AG09319 (cell line): ENCODE data around the gene VPS25.

Experiments used
- DNase-seq: peaks from one replicate; pipeline ENCODE4 v3.0.0-alpha.2; 2010; ENCODE audit warnings: low read depth; ENCODE audit errors: extremely low read depth
- CTCF ChIP-seq: IDR thresholded peaks from 2 replicates; pipeline ENCODE4 v1.5.1; 2011; ENCODE audit warnings: low read depth, mild to moderate bottlenecking, inconsistent platforms, low read length, moderate library complexity

Gene VPS25

DNA sequence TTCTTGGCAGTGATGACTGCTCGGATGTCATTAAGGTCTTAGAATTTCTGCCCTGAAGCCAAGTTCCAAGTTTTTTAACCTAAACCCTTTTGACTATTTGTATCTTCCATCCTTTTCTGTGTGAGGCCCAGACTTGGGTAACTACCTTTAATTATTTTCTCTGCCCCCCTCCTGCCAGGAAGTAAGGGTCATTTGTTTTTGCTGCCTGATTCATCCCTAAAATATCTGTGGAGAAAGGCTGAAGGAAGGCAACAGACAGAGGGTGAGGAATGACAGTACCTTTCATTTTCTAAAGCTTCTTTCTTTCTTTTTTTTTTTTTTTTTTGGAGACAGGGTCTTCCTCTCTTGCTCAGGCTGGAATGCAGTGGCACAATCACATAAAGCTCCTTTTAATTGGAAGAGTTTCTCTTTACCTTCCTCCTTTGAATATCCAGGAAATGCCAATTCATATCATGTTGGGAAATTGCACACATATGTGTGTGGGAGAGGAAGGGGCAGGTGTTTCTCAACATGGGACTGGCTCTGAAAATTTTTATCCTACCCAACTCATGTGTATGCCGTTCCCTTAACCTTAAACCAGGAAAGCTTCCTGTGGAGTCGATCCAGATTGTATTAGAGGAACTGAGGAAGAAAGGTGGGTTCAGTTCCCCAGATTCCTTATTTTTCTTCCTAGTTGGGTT lies 957 bp downstream of the VPS25 start:
- DNase-seq, result no peak
- TF ChIP-seq CTCF, result no peak

GRCh38 chr17:42775534-42776098 lies 2.4 kb downstream of the VPS25 start:
- no peak for DNase-seq
- no peak for TF ChIP-seq CTCF

DNA sequence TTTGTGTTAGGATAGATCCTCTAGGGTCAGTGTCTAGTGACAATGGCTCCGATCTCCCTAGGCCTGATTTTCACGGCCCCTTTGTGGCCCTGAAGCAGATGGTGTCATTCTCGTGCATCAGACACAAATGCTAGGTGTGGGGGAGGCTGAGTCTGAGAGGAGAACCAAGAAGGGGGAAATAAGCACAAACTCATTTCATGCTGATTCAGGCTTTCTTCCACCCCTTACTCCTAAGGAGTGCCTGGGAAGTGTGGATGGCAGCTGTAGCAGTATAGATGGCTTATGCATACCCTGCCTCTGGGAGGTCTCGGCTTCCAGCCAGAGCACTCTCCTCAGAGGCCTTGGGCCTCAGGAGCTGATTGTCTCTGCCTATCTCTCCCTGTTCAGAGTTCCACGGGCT lies 5.3 kb downstream of the VPS25 start:
- DNase-seq, result no peak
- TF ChIP-seq CTCF, result no peak

DNA sequence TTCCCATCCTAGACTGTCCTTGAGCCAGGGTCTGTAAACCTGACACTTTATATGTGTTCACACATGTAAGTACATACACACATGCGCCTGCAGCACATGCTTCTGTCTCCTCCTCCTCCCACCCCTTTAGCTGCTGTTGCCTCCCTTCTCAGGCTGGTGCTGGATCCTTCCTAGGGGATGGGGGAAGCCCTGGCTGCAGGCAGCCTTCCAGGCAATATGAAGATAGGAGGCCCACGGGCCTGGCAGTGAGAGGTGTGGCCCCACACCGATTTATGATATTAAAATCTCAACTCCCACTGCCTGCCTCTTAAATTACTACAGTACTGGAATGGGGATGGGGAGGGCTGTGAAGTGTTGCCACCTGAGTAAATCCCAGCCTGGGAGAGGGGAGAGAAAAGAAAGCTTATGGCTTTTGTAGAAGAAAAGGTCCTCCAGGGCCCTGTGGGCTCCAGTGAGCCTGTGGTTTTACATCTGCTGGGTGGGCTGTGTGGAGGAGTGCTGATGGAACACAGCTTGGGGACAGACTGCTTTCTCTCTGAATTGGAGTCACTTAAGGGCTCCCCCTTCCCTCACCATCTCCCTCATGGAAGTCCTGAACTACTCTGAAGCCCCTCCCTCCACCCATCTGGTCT lies 6.2 kb downstream of the VPS25 start:
- TF ChIP-seq CTCF, result no peak
- no peak for DNase-seq

GRCh38 chr17:42779936-42780850 lies 6.9 kb downstream of the VPS25 start, which contains the start of gene WNK4:
WNK4 (plus strand) TSS chr17:42780610; CDS start chr17:42780699, 89 bp downstream.
- no peak for TF ChIP-seq CTCF
- no peak for DNase-seq

GRCh38 chr17:42780851-42781638 lies 7.8 kb downstream of the VPS25 start:
- DNase-seq, result no peak
- no peak for TF ChIP-seq CTCF
